HUDEP-2 (cell line): ENCODE results near the gene BUB3.

ENCODE experiments used
- DNase-seq, 76 experiments: peaks; one replicate each; lab custom pipeline; 2025; ENCODE audit not compliant: unreplicated experiment in 76 of 76; lab: John Stamatoyannopoulos, UW

BUB3 gene

DNA sequence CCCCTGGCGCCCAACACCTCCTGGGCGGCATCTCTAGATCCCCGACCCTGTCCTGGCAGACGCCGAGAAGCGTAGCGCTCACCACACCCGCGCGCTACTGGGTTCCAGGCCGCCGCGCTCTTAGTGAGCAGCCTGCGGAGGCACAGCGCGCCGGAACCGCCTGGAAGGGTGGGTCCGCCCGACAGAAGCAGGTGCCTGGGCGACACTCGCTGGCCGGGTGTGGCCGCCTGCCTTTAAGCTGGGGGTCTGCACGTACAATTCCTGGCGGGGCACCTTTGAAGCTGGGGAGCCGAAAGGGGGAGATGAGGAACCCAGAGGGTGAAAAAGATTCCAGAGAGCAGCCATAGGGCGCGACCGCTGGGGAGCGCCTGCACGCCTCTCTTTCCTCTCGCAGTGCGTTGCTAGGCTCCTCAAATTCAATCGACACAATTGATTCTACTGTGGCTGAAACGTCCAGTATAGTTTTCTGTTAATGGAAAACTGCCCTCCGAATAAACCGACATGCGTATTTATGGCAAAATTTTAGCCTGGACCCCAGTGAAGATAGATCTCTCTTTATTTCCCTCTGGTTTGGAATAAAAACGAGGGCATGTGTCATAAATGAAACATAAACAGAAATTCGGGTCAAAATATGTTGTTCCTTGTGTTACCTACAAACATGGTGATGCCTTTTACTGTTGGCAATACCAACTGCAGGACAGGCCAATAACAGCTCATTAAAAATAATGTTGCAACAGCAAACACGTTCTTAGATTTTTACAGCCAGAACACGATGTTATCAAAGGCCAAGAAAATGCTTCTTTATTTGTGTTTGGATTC is 13.8 kb upstream of the BUB3 start:
- no peak for DNase-seq

GRCh38 chr10:123140983-123141390 is 13.2 kb upstream of the BUB3 start:
- DNase-seq, result no peak

- no peak for DNase-seq
Measured at GRCh38 chr10:123141791-123142700, 12.2 kb upstream of the BUB3 start.

GRCh38 chr10:123142701-123143161 is 11.5 kb upstream of the BUB3 start:
- no peak for DNase-seq

DNA sequence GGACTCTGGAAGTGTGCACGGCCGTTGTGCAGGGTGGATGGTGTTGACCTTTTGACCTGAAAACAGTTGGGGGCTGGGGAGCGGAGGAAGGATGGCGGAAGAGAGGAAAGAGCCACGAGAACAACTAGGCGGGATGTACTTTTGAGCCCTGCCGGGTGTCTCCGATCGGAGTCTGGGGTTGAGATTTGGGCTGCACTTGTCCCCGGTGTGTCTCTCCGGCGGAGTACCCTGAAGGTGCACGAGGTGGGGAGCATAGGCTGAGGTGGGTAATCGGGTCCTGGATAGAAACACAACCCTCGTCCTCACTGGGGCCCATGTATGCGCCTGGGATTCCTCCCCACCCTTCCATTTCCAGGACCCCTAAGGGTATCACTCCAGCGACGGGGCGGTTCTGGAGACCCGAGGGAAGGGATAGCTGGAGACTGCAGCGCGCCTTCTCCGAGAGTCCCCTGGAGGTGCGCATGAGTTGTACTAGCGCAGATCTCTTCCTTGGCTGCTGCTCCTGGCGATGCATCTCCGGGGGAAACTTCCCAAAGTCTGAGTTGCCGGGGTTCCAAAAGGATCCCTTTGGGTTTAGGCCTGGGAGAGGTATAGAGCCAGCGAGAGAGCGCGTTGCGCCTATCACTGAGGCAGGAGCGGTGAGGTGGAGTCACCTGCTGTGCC is 10.9 kb upstream of the BUB3 start:
- DNase-seq, result no peak

GRCh38 chr10:123143825-123144168 is 10.4 kb upstream of the BUB3 start:
- DNase-seq, result no peak

GRCh38 chr10:123144697-123145541 is 9.3 kb upstream of the BUB3 start:
- no peak for DNase-seq

GRCh38 chr10:123145542-123146012 is 8.6 kb upstream of the BUB3 start:
- no peak for DNase-seq

DNA sequence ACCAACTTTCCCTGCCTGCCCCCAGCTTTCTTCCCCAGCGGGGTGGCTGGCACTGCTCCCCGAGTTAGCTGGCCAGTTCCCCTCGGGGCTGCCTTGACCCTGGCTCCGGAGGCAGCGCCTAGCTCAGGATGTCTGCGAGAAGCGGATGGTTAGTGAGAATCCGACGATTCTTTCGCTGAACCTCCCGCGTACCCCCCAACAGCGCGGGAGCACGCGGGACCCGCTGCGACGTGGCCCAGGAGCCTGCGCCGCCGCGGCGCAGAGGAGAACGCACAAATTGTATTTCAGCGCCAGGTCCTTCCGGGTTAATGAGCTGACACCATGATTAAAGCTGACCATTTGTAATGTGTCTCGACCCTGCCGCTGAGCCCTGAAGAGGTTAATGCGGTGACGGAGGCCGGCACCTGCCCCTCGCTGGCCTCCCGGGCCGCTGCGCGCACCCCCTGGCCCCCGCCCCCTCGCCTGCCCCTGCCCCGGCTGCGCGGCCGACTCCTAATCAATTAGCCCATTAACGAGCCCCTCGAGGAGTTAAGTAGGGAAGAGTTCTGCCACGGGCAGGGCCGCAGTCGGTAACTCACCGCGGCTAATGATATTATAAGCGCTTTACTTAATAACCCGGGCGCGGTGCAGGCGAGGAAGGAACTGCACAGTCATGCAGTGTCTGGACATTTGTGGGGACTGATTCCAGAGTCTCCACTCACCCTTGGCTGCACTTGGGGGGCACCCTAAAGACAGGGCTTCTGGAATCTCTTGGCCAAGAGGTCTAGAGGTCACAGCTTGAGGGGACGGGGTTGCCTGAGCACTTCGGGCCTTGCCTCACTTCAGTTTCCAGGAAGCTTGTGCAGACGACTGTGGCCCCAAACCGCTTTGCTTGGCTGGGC is 7.9 kb upstream of the BUB3 start:
- no peak for DNase-seq

- DNase-seq, result no peak
Measured at GRCh38 chr10:123146894-123147634, 7.1 kb upstream of the BUB3 start.

DNA sequence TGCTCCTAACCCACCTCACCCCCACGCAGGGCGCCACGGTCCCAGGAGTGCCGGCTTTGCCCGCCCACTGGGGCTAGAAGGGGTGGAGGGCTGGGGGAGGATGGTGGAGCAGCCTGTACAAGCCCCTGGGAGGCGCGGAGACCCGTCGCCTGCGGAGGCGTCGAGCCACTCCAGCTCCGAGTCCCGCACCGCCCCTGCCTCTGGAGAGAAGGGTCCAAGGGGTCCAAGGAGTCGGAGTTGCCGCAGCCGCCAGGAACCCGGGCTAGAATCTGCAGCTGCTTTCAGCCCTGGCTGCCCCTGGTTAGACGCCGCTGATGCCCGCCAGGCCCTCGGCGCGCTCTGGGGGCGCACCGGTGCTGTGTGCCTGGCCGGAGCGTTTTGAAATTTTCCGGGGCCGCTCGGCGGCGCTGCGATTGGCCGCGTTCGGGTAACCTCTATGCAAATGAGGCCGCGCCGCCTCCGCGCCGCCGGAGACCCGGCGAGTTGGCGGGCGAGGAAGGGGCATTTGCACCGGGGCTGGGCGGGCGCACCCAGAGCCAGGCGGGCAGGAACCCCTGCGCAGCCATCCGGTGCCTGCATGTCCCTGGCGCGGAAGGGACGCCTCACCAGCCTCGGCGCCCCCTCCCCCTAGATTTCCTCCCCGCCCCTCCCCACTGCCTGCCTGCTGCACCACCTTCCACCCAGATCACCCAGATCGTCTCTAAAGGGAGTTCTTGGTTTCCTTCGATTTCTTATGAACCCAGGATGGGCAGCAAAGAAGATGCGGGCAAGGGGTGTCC is 6.4 kb upstream of the BUB3 start, which contains the start of gene HMX2:
HMX2 (plus strand) TSS at position 502 of the 779 bp plus-strand sequence; CDS start at position 745, 243 bp downstream.
- DNase-seq, result peak in 6 of 76 experiments; percentile 4 to 35 (median 16)

GRCh38 chr10:123148414-123149161 is 5.6 kb upstream of the BUB3 start:
- DNase-seq, result no peak

GRCh38 chr10:123149162-123149567 is 5.0 kb upstream of the BUB3 start:
- no peak for DNase-seq

DNA sequence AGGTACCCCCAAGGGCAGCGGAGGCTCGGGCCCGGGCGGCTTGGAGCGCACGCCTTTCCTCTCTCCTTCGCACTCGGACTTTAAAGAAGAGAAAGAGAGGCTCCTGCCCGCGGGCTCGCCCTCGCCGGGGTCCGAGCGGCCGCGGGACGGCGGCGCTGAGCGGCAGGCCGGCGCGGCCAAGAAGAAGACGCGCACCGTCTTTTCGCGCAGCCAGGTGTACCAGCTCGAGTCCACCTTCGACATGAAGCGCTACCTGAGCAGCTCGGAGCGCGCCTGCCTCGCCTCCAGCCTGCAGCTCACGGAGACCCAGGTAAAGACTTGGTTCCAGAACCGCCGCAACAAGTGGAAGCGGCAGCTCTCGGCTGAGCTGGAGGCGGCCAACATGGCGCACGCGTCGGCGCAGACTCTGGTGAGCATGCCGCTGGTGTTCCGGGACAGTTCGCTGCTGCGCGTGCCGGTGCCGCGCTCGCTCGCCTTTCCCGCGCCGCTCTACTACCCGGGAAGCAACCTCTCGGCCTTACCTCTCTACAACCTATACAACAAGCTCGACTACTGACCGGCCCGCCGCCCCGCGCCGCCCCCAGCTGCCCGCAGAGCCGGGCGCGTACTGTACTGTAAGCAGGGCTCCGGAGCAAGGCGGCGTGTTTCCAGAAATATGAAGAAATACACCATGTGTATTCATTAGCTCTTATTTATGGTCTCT is 4.5 kb upstream of the BUB3 start:
- peak in 2 of 76 experiments; percentile 25 to 28 for DNase-seq

- DNase-seq, result peak in 70 of 76 experiments; percentile 13 to 86 (median 71)
Measured at GRCh38 chr10:123150271-123150985, 3.8 kb upstream of the BUB3 start.
